Activated CD4-positive, alpha-beta T cell treated with anti-CD3 and anti-CD28 coated beads, Interleukin-2, amount 50 U/mL, for 1 hour (primary cell): ENCODE measurements around the gene TCF7.
A peak's percentile ranks its signal among the peaks of the same experiment; 100 is the strongest.

Experiments
- DNase-seq: peaks from one replicate; pipeline ENCODE4 v3.0.0-alpha.2; 2020

The TCF7 gene

GRCh38 chr5:134114886-134115805 lies 665 bp downstream of the TCF7 start:
- peak; percentile 79 for DNase-seq

- DNase-seq: no peak
Observed at GRCh38 chr5:134115806-134116175, 1.3 kb downstream of the TCF7 start.

- no peak for DNase-seq
Observed at GRCh38 chr5:134116286-134116685, 1.8 kb downstream of the TCF7 start.

- no peak for DNase-seq
Observed at GRCh38 chr5:134116789-134117761, 2.6 kb downstream of the TCF7 start.

GRCh38 chr5:134118212-134118835 lies 3.8 kb downstream of the TCF7 start:
- no peak for DNase-seq

GRCh38 chr5:134119720-134120119 lies 5.2 kb downstream of the TCF7 start:
- no peak for DNase-seq

GRCh38 chr5:134120386-134121138 lies 6.1 kb downstream of the TCF7 start:
- DNase-seq: no peak

- DNase-seq: peak; percentile 58
Observed at GRCh38 chr5:134122530-134122929, 8.0 kb downstream of the TCF7 start.

- no peak for DNase-seq
Observed at GRCh38 chr5:134123360-134123759, 8.9 kb downstream of the TCF7 start.

GRCh38 chr5:134124289-134125038 lies 10.0 kb downstream of the TCF7 start:
- DNase-seq: peak; percentile 56

- no peak for DNase-seq
Observed at GRCh38 chr5:134125039-134126015, 10.8 kb downstream of the TCF7 start.

- DNase-seq: no peak
Observed at GRCh38 chr5:134127376-134127861, 12.9 kb downstream of the TCF7 start.

GRCh38 chr5:134127988-134128647 lies 13.6 kb downstream of the TCF7 start:
- DNase-seq: no peak

- no peak for DNase-seq
Observed at GRCh38 chr5:134128648-134128995, 14.1 kb downstream of the TCF7 start.

GRCh38 chr5:134129411-134130238 lies 15.1 kb downstream of the TCF7 start:
- no peak for DNase-seq

- no peak for DNase-seq
Observed at GRCh38 chr5:134130239-134130945, 15.9 kb downstream of the TCF7 start.

- no peak for DNase-seq
Observed at GRCh38 chr5:134131165-134131564, 16.7 kb downstream of the TCF7 start.
